Osteocyte (in vitro differentiated cells): Measurements from ENCODE around the gene DENND1A. TPM values are rescaled to one million over a fixed set of nuclear protein-coding genes. Genes with fewer than 3 reads are reported as not detected.

Experiments
- DNase-seq: peaks from one replicate; pipeline ENCODE4 v3.0.0; 2021; ENCODE audit warnings: mixed read lengths; ENCODE audit not compliant: unreplicated experiment; ENCODE audit errors: extremely low spot score
- H3K27ac Mint-ChIP-seq: one replicate; pipeline ENCODE4 v1.8.0; 2021; ENCODE audit warnings: mild to moderate bottlenecking, mixed read lengths; ENCODE audit not compliant: unreplicated experiment
- H3K27me3 Mint-ChIP-seq: one replicate; pipeline ENCODE4 v1.8.0; 2021; ENCODE audit warnings: mixed read lengths; ENCODE audit not compliant: unreplicated experiment
- H3K36me3 Mint-ChIP-seq: one replicate; pipeline ENCODE4 v1.8.0; 2021; ENCODE audit warnings: mixed read lengths; ENCODE audit not compliant: unreplicated experiment
- H3K4me1 Mint-ChIP-seq: one replicate; pipeline ENCODE4 v1.8.0; 2021; ENCODE audit warnings: mixed read lengths; ENCODE audit not compliant: unreplicated experiment
- H3K4me3 Mint-ChIP-seq: one replicate; pipeline ENCODE4 v1.8.0; 2021; ENCODE audit warnings: mild to moderate bottlenecking, moderate library complexity, mixed read lengths; ENCODE audit not compliant: unreplicated experiment
- H3K9me3 Mint-ChIP-seq: one replicate; pipeline ENCODE4 v1.8.0; 2021; ENCODE audit warnings: mixed read lengths; ENCODE audit not compliant: unreplicated experiment
- total RNA-seq: library from RNA; stranded (reverse); gene quantifications from 2 replicates; pipeline ENCODE4 v1.2.1, GENCODE V29; 2021
- TF ChIP-seq, protein P1 (sequence below): fragments of 200-600 bp; sonication (generic); IDR thresholded peaks from 2 replicates; pipeline ENCODE4 v1.5.0; 2021; ENCODE audit warnings: antibody characterized with exemption, mild to moderate bottlenecking, moderate library complexity

The DENND1A gene
- total RNA-seq, 1 donor from 2014 or later, result 19.8 TPM

DNA sequence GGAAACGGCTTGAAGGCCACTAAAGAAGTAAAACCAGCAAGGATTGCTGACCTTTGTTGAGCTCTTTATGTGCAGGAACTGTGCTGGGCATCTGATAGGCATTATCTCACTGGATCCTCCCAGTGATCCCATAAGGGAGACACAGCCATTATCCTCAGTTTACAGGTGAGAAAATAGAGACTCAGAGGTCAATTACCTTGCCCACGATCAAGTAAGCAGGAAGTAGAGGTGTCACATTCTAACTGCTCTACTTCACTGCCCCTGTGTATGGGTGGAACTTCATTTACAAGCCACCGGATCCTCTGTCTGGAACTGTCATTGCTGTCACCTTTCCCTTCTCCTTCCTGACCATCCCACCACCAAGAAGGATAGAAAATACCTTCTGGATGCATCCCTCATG lies 325.1 kb downstream of the DENND1A start:
- TF ChIP-seq, protein P1, sequence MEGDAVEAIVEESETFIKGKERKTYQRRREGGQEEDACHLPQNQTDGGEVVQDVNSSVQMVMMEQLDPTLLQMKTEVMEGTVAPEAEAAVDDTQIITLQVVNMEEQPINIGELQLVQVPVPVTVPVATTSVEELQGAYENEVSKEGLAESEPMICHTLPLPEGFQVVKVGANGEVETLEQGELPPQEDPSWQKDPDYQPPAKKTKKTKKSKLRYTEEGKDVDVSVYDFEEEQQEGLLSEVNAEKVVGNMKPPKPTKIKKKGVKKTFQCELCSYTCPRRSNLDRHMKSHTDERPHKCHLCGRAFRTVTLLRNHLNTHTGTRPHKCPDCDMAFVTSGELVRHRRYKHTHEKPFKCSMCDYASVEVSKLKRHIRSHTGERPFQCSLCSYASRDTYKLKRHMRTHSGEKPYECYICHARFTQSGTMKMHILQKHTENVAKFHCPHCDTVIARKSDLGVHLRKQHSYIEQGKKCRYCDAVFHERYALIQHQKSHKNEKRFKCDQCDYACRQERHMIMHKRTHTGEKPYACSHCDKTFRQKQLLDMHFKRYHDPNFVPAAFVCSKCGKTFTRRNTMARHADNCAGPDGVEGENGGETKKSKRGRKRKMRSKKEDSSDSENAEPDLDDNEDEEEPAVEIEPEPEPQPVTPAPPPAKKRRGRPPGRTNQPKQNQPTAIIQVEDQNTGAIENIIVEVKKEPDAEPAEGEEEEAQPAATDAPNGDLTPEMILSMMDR, result no peak
- Mint-ChIP-seq H3K27me3 (no peaks in the 10 kb centered on the region), H3K9me3 (no peaks in the 10 kb centered on the region), H3K4me3 (no peak overlapping the region), H3K27ac (no peak overlapping the region), H3K36me3 (peaks cover 14% of the 10 kb centered on the region), H3K4me1 (peaks cover 4% of the 10 kb centered on the region)
- no peak for DNase-seq

DNA sequence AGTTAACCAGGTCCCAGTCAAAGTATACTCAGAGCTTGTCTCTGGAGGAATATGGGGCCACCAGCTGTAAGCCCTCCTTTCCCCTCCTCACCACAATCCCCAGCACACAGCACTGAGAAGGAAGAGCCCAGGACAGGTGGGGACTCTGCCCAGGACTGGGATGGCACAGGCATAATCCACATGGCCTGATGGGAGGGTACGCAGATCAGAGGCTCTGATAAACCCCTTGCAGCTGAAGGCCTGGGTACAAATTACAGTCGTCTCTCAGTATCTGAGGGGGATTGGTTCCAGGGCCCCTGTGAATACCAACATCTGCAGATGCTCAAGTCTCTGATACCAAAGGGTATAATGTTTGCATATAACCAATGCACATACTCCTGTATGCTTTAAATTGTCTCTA lies 328.1 kb downstream of the DENND1A start:
- TF ChIP-seq, protein P1, result no peak
- Mint-ChIP-seq H3K27me3 (no peaks in the 10 kb centered on the region), H3K4me3 (no peak overlapping the region), H3K36me3 (peaks cover 5% of the 10 kb centered on the region), H3K9me3 (no peaks in the 10 kb centered on the region), H3K4me1 (no peaks in the 10 kb centered on the region), H3K27ac (no peak overlapping the region)
- DNase-seq, result no peak

DNA sequence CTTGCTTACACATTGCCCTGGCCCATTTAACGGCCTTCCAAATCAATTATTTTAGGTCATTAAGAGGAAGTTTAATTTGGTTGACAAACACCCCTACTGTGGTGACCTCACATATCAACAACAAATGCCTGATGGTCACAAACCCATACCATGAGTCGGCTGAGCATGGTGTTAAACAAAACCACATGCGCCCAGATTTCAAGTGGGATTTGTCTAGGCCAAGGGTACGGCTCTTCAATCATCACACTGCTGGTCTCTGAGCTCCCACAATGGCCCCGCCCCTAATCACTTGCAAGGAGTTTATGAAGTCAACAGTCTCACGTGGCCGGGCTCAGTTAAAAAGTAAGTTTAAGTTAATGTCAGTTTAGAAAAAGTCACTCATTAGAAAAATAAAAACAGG lies 330.1 kb downstream of the DENND1A start:
- TF ChIP-seq, protein P1, result no peak
- H3K4me1 Mint-ChIP-seq, result no peaks in the 10 kb centered on the region
- H3K27me3 Mint-ChIP-seq, result no peaks in the 10 kb centered on the region
- peaks cover 5% of the 10 kb centered on the region for H3K36me3 Mint-ChIP-seq
- no peaks in the 10 kb centered on the region for H3K9me3 Mint-ChIP-seq
- peak; percentile 36 for DNase-seq
- no peak overlapping the region for H3K4me3 Mint-ChIP-seq
- H3K27ac Mint-ChIP-seq, result no peak overlapping the region

DNA sequence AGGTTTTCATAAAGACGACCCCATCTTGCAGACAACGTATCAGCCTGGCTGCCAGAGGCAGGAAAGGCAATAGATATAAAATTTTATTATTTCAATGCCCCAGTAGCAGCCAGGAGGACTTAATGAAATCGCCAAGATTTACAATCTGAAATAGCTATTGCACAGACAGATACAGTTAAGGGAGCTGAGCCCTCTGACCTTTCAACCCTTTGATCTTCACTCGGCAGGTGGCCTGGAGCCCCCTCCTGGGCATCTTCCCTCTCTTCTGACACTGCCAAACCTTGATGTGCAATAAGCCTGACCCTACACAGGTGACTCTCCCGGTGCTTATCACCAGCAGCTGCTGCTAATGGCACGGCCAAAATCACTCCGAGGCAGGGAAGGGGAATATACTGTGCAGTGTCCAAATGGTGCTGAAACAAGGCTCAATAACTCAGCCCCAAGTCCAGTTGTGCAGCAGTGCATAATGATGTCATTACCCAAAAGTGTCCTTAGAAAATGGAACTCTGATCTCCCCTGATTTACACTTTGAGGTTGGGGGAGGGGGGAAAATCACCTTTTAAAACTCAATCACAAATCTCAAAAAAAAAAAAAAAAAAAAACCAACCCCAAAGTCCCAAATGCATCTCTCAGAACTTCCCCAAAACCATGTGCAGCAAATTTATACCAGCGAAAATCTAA lies 331.9 kb downstream of the DENND1A start:
- peaks cover 7% of the 10 kb centered on the region for H3K36me3 Mint-ChIP-seq
- peak; percentile 56 for DNase-seq
- no peaks in the 10 kb centered on the region for H3K27me3 Mint-ChIP-seq
- no peak overlapping the region for H3K27ac Mint-ChIP-seq
- H3K4me1 Mint-ChIP-seq, result no peaks in the 10 kb centered on the region
- no peaks in the 10 kb centered on the region for H3K9me3 Mint-ChIP-seq
- TF ChIP-seq, protein P1, result no peak
- no peak overlapping the region for H3K4me3 Mint-ChIP-seq

DNA sequence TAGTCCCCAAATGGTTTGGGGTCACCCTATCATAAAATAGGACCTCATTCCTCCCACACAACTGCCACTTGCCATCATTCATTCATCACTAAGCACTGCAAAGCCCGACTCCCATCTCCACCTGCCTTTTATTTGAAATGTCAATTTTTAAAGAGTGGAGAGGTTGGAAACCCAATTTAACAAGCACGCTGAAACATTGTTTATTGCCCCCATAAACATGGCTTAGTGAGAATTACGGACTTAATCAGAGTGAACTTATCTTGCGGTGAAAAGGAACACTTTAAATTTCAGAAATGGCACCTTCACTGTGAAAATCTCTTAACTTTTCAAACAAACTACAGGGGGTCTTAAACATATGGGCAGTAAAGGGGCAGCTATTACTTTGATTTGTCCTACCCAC lies 332.9 kb downstream of the DENND1A start:
- H3K4me3 Mint-ChIP-seq, result no peak overlapping the region
- H3K36me3 Mint-ChIP-seq, result peaks cover 5% of the 10 kb centered on the region
- no peaks in the 10 kb centered on the region for H3K27me3 Mint-ChIP-seq
- TF ChIP-seq, protein P1, result no peak
- H3K27ac Mint-ChIP-seq, result no peak overlapping the region
- no peaks in the 10 kb centered on the region for H3K9me3 Mint-ChIP-seq
- no peaks in the 10 kb centered on the region for H3K4me1 Mint-ChIP-seq
- DNase-seq, result peak; percentile 6
